Measurements from ENCODE around the gene PDIA5.

DNA sequence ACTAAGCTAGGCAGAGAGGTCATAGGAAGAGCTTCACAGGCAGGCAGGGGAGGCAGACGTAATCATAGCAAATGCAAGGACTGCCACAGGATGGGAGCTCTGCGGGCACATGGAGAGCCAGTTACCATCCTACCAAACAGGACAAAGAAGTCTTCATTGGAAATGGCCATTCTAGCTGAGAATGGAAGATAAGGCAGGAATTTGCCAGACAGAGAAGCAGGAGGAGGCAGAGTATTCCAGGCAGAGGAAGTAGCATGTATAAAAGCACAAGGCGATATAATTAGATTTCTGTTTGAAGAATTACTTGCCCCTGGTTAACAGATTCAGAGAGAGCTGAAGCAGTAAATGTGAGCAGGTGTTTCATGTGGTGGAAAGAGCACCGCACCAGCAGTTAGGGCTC, 35.8 kb upstream of the PDIA5 start:
- TF ChIP-seq, protein P1, sequence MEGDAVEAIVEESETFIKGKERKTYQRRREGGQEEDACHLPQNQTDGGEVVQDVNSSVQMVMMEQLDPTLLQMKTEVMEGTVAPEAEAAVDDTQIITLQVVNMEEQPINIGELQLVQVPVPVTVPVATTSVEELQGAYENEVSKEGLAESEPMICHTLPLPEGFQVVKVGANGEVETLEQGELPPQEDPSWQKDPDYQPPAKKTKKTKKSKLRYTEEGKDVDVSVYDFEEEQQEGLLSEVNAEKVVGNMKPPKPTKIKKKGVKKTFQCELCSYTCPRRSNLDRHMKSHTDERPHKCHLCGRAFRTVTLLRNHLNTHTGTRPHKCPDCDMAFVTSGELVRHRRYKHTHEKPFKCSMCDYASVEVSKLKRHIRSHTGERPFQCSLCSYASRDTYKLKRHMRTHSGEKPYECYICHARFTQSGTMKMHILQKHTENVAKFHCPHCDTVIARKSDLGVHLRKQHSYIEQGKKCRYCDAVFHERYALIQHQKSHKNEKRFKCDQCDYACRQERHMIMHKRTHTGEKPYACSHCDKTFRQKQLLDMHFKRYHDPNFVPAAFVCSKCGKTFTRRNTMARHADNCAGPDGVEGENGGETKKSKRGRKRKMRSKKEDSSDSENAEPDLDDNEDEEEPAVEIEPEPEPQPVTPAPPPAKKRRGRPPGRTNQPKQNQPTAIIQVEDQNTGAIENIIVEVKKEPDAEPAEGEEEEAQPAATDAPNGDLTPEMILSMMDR (conservative IDR thresholded peaks at IDR 0.05; ENCODE audit: low read length) = no peak
- TF ChIP-seq EZH2phosphoT487 (IDR thresholded peaks at IDR 0.05; ENCODE audit: borderline replicate concordance) = no peak

Measured in Loucy (cell line).